Measurements from ENCODE around the gene HECTD2. TPM values are rescaled to one million over a fixed set of nuclear protein-coding genes. Genes with fewer than 3 reads are reported as not detected.
A peak's percentile ranks its signal among the peaks of the same experiment; 100 is the strongest.
"Not testable (repeated sequence)": the region's sequence is repeated elsewhere in the genome, so short reads cannot be mapped to it uniquely, and the experiment has no call there.

HECTD2 gene, protein sequence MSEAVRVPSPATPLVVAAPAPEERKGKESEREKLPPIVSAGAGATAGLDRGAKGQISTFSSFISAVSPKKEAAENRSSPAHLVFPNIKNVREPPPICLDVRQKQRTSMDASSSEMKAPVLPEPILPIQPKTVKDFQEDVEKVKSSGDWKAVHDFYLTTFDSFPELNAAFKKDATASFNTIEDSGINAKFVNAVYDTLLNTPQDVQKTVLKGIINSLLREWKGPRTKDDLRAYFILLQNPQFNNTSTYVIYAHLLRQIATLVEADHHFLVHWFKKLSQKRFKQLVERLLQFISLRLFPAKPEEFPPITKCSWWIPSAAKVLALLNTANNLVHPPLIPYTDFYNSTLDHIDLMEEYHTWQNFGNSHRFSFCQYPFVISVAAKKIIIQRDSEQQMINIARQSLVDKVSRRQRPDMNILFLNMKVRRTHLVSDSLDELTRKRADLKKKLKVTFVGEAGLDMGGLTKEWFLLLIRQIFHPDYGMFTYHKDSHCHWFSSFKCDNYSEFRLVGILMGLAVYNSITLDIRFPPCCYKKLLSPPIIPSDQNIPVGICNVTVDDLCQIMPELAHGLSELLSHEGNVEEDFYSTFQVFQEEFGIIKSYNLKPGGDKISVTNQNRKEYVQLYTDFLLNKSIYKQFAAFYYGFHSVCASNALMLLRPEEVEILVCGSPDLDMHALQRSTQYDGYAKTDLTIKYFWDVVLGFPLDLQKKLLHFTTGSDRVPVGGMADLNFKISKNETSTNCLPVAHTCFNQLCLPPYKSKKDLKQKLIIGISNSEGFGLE
- total RNA-seq (2021; ENCODE audit: unreplicated experiment) (11.5 TPM), Bru-seq, nascent RNA (percentile 72 among the genes with signal in this experiment), BruChase-seq, experiment 1, labeled RNA remaining after a 2-hour chase (percentile 79 among the genes with signal in this experiment), BruChase-seq, experiment 2, labeled RNA remaining after a 6-hour chase (percentile 80 among the genes with signal in this experiment)
- 3.3 TPM for polyA plus RNA-seq (2012; ENCODE audit: insufficient read length)
- long read RNA-seq, full-length matches to known transcripts, result 10 of 19 reads
- long read RNA-seq, partial matches to known transcripts, result 3 of 19 reads
- long read RNA-seq, other reads (novel, unspliced or antisense), result 6 of 19 reads

DNA sequence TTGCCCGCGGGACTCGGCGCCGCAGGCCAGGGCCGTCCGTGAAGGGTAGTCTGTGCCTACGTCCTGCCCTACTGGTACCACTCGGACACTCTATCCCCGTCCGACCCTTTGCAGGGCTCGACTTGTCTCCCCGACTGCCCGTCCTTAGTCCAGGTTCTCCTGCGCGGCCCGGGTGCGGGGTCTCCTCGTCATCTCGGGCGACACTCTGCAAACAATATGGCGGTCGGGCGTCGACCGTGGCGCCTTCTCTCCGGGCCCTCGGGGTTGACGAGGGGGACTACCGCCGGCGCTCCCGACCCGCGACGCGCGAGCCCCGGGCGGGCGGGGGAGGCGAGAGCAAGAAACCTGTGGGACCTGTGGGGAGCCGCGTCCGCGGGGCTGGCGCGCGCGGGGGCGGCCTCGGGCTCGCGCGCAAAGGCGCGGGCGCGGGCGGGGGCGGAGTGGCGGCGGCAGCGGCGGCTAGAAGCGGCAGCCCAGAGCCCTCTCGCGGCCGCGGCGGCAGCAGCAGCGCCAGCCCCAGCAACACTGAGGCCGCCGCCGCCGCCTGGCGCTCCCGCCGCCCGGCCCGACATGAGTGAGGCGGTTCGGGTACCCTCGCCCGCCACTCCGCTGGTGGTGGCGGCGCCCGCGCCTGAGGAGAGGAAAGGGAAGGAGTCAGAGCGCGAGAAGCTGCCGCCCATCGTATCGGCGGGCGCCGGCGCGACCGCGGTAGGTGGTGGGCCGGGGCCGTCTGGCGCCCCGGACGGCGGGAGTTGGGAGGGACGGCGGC lies at the start of gene HECTD2:
TSS of gene HECTD2 (plus strand) at position 476 of the 769 bp plus-strand sequence. CDS start at position 571, 95 bp downstream.
- H3K9me3 ChIP-seq (ENCODE audit: control insufficient read depth, insufficient read depth, low read depth, low read length), result no peaks in the 10 kb centered on the region
- POLR2A ChIA-PET, result no interaction called here
- DNase-seq (ENCODE audit: low read depth, low spot score) (peak; percentile 10), ATAC-seq (peak; percentile 94)
- H3K27me3 ChIP-seq (ENCODE audit: control insufficient read depth, insufficient read depth, low read length), result no peaks in the 10 kb centered on the region; the same call in 1 of the 2 replicates
- intact Hi-C loops (cut with micrococcal nuclease; ENCODE audit: unreplicated experiment), result loop anchor here (5.0 kb wide), 1 partner anchor 337 kb away; no protein-coding TSS in a partner anchor
- BruUV-seq (replicated peaks), result no TSS peak
- peak within 1 kb of the TSS; percentile 82 to 89 for H3K4me3 ChIP-seq (ENCODE audit: low read depth in 2 of 2, low read length in 2 of 2)
- H3K27ac ChIP-seq (ENCODE audit: low read length), result peak within 1 kb of the TSS; percentile 94
- peaks cover 17% of the 10 kb centered on the region for H3K4me1 ChIP-seq (ENCODE audit: control insufficient read depth, insufficient read depth, low read length)
- in situ Hi-C loops (cut with HindIII; ENCODE audit: low pct_unique_long_range_greater_than_20kb, low sequenced_read_pairs), result no loop called here
- TF ChIP-seq TCF7L2 (IDR thresholded peaks at IDR 0.05; ENCODE audit: low read depth, low read length) (peak; percentile 50; the same call in 1 of the 2 replicates), SIN3A (IDR thresholded peaks at IDR 0.05; ENCODE audit: borderline replicate concordance, insufficient read depth, low read depth, low read length) (no peak)
- TF ChIP-seq, protein P1, sequence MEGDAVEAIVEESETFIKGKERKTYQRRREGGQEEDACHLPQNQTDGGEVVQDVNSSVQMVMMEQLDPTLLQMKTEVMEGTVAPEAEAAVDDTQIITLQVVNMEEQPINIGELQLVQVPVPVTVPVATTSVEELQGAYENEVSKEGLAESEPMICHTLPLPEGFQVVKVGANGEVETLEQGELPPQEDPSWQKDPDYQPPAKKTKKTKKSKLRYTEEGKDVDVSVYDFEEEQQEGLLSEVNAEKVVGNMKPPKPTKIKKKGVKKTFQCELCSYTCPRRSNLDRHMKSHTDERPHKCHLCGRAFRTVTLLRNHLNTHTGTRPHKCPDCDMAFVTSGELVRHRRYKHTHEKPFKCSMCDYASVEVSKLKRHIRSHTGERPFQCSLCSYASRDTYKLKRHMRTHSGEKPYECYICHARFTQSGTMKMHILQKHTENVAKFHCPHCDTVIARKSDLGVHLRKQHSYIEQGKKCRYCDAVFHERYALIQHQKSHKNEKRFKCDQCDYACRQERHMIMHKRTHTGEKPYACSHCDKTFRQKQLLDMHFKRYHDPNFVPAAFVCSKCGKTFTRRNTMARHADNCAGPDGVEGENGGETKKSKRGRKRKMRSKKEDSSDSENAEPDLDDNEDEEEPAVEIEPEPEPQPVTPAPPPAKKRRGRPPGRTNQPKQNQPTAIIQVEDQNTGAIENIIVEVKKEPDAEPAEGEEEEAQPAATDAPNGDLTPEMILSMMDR (IDR thresholded peaks at IDR 0.05), result peak; percentile 89
- CTCF ChIA-PET, result no interaction called here
- no peaks in the 10 kb centered on the region for H3K36me3 ChIP-seq (ENCODE audit: control insufficient read depth, insufficient read depth, low read length)

DNA sequence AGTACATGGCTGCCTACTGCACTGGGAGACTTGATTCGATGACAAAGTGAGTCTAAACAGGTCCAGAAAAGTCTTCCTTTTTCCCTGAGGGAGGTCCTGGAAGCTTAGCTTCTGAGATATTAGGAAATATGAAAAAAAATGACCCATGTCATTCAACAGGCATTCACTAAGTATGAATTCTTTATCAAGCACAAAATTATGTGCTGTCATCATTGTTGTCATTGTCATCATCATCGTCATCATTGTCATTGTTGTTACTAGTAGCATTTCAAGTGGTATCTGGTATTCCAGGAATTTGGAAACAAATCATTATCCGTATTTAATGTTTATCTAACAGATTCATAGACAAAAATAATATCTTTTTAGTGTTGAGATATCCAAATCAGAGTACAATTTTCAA lies 49.7 kb upstream of the HECTD2 start:
- Histone ChIP-seq H3K36me3 (ENCODE audit: control insufficient read depth, insufficient read depth, low read length) (no peaks in the 10 kb centered on the region), H3K4me1 (ENCODE audit: control insufficient read depth, insufficient read depth, low read length) (no peaks in the 10 kb centered on the region), H3K27ac (ENCODE audit: low read length) (no peak overlapping the region), H3K9me3 (ENCODE audit: control insufficient read depth, insufficient read depth, low read depth, low read length) (no peaks in the 10 kb centered on the region), H3K4me3 (ENCODE audit: low read depth in 2 of 2, low read length in 2 of 2) (no peak overlapping the region), H3K27me3 (ENCODE audit: control insufficient read depth, insufficient read depth, low read length) (peaks cover 16% of the 10 kb centered on the region)
- no TSS peak for BruUV-seq (replicated peaks)
- in situ Hi-C loops (cut with HindIII; ENCODE audit: low pct_unique_long_range_greater_than_20kb, low sequenced_read_pairs) (no loop called here), intact Hi-C loops (cut with micrococcal nuclease; ENCODE audit: unreplicated experiment) (no loop called here)
- no peak for ATAC-seq
- POLR2A ChIA-PET, result no interaction called here
- no peak for DNase-seq (ENCODE audit: low read depth, low spot score)
- TF ChIP-seq POLR2AphosphoS5 (IDR thresholded peaks at IDR 0.05; ENCODE audit: low read depth, low read length) (no peak), SIN3A (IDR thresholded peaks at IDR 0.05; ENCODE audit: borderline replicate concordance, insufficient read depth, low read depth, low read length) (no peak), TCF7L2 (IDR thresholded peaks at IDR 0.05; ENCODE audit: low read depth, low read length) (no peak)
- TF ChIP-seq, protein P2, sequence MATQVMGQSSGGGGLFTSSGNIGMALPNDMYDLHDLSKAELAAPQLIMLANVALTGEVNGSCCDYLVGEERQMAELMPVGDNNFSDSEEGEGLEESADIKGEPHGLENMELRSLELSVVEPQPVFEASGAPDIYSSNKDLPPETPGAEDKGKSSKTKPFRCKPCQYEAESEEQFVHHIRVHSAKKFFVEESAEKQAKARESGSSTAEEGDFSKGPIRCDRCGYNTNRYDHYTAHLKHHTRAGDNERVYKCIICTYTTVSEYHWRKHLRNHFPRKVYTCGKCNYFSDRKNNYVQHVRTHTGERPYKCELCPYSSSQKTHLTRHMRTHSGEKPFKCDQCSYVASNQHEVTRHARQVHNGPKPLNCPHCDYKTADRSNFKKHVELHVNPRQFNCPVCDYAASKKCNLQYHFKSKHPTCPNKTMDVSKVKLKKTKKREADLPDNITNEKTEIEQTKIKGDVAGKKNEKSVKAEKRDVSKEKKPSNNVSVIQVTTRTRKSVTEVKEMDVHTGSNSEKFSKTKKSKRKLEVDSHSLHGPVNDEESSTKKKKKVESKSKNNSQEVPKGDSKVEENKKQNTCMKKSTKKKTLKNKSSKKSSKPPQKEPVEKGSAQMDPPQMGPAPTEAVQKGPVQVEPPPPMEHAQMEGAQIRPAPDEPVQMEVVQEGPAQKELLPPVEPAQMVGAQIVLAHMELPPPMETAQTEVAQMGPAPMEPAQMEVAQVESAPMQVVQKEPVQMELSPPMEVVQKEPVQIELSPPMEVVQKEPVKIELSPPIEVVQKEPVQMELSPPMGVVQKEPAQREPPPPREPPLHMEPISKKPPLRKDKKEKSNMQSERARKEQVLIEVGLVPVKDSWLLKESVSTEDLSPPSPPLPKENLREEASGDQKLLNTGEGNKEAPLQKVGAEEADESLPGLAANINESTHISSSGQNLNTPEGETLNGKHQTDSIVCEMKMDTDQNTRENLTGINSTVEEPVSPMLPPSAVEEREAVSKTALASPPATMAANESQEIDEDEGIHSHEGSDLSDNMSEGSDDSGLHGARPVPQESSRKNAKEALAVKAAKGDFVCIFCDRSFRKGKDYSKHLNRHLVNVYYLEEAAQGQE (IDR thresholded peaks at IDR 0.05; ENCODE audit: insufficient read depth in 1 of 2, low read depth in 2 of 2, low read length in 1 of 2), result no peak
- TF ChIP-seq, protein P1 (IDR thresholded peaks at IDR 0.05), result no peak
- CTCF ChIA-PET, result no interaction called here

DNA sequence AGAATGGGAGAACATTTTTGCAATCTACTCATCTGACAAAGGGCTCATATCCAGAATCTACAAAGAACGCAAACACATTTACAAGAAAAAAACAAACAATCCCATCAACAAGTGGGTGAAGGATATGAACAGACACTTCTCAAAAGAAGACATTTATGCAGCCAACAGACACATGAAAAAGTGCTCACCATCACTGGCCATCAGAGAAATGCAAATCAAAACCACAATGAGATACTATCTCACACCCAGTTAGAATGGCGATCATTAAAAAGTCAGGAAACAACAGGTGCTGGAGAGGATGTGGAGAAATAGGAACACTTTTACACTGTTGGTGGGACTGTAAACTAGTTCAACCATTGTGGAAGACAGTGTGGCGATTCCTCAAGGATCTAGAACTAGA lies 44.6 kb upstream of the HECTD2 start:
- H3K4me1 ChIP-seq (ENCODE audit: control insufficient read depth, insufficient read depth, low read length); POLR2A ChIA-PET; ATAC-seq; in situ Hi-C loops (cut with HindIII; ENCODE audit: low pct_unique_long_range_greater_than_20kb, low sequenced_read_pairs); CTCF ChIA-PET; H3K9me3 ChIP-seq (ENCODE audit: control insufficient read depth, insufficient read depth, low read depth, low read length); H3K4me3 ChIP-seq (ENCODE audit: low read depth in 2 of 2, low read length in 2 of 2); DNase-seq (ENCODE audit: low read depth, low spot score); H3K27ac ChIP-seq (ENCODE audit: low read length); BruUV-seq (replicated peaks); H3K36me3 ChIP-seq (ENCODE audit: control insufficient read depth, insufficient read depth, low read length): not testable (repeated sequence)
- intact Hi-C loops (cut with micrococcal nuclease; ENCODE audit: unreplicated experiment), result loop anchor here (5.0 kb wide), 1 partner anchor 68 kb away; no protein-coding TSS in a partner anchor
- peaks cover 14% of the 10 kb centered on the region for H3K27me3 ChIP-seq (ENCODE audit: control insufficient read depth, insufficient read depth, low read length)
